Fibroblast of lung (primary cell): ENCODE data around the gene ADARB1. TPM values are rescaled to one million over a fixed set of nuclear protein-coding genes. Genes with fewer than 3 reads are reported as not detected.

Source experiments
- DNase-seq, 2 donors: peaks; one replicate each; pipeline versions ENCODE4 v3.0.0 to v3.0.0-alpha.2; 2010; ENCODE audit warnings: low read depth in 2 of 2
- H2AFZ ChIP-seq: 2 replicates; pipeline ENCODE4 v1.5.1; 2012; ENCODE audit warnings: low read length, control low read depth, inconsistent platforms
- H3K27ac ChIP-seq: 2 replicates; pipeline ENCODE4 v1.5.1; 2011; ENCODE audit warnings: low read length, control low read depth; ENCODE audit not compliant: insufficient read depth
- H3K27me3 ChIP-seq: 2 replicates; pipeline ENCODE4 v1.5.1; 2011; ENCODE audit warnings: mild to moderate bottlenecking, low read length; ENCODE audit not compliant: control insufficient read depth, insufficient read depth
- H3K36me3 ChIP-seq: 2 replicates; pipeline ENCODE4 v1.5.1; 2011; ENCODE audit warnings: low read length; ENCODE audit not compliant: control insufficient read depth, insufficient read depth
- H3K4me1 ChIP-seq: 2 replicates; pipeline ENCODE4 v1.5.1; 2011; ENCODE audit warnings: low read length; ENCODE audit not compliant: control insufficient read depth, insufficient read depth; ENCODE audit errors: extremely low read depth
- H3K4me2 ChIP-seq: 2 replicates; pipeline ENCODE4 v1.5.1; 2011; ENCODE audit warnings: low read length, control low read depth; ENCODE audit not compliant: insufficient read depth; ENCODE audit errors: extremely low read depth
- H3K4me3 ChIP-seq, 4 experiments: fragments of 200-600 bp in 1 of 4; sonication (generic) in 1 of 4; replicated peaks in 1 of 4; 2 replicates each; pipeline ENCODE4 v1.5.1; 2011 to 2016; ENCODE audit warnings: low read length in 4 of 4, low read depth in 3 of 4, mild to moderate bottlenecking in 3 of 4, control low read depth in 2 of 4, inconsistent platforms in 1 of 4, mixed read lengths in 1 of 4; ENCODE audit not compliant: insufficient read depth in 1 of 4; ENCODE audit errors: control extremely low read depth in 1 of 4
- H3K79me2 ChIP-seq: 2 replicates; pipeline ENCODE4 v1.5.1; 2012; ENCODE audit warnings: mild to moderate bottlenecking, low read length, inconsistent platforms; ENCODE audit not compliant: control insufficient read depth, insufficient read depth
- H3K9ac ChIP-seq: 2 replicates; pipeline ENCODE4 v1.5.1; 2011; ENCODE audit warnings: mild to moderate bottlenecking, low read length, control low read depth; ENCODE audit not compliant: insufficient read depth
- H3K9me3 ChIP-seq: 2 replicates; pipeline ENCODE4 v1.5.1; 2012; ENCODE audit warnings: low read depth, low read length; ENCODE audit not compliant: control insufficient read depth, insufficient read depth
- H4K20me1 ChIP-seq: 2 replicates; pipeline ENCODE4 v1.5.1; 2011; ENCODE audit warnings: low read length; ENCODE audit not compliant: control insufficient read depth, insufficient read depth; ENCODE audit errors: extremely low read depth
- CTCF ChIP-seq, 2 donors: IDR thresholded peaks in 1 of 2; conservative IDR thresholded peaks in 1 of 2; 1 replicate in 1 of 2; 2 replicates in 1 of 2; pipeline ENCODE4 v1.5.1; 2011 to 2012; ENCODE audit warnings: low read length in 2 of 2, control low read depth in 1 of 2, inconsistent platforms in 1 of 2, low read depth in 1 of 2, mild to moderate bottlenecking in 1 of 2
- EZH2 ChIP-seq: IDR thresholded peaks from 2 replicates; pipeline ENCODE4 v1.5.1; 2012; ENCODE audit warnings: low read length, control low read depth, mild to moderate bottlenecking; ENCODE audit errors: missing control alignments
- polyA plus RNA-seq, 2 donors: library from polyadenylated mRNA; depleted of rRNA in 1 of 2; stranded (reverse) in 1 of 2; unstranded in 1 of 2; fragments of >200 nt; gene quantifications; 2 replicates each; pipeline ENCODE4 v1.2.1, GENCODE V29; 2011 to 2012; ENCODE audit warnings: missing spikeins in 1 of 2
- total RNA-seq: library from RNA; depleted of rRNA; stranded (reverse); fragments of >200 nt; gene quantifications from 2 replicates; pipeline ENCODE4 v1.2.1, GENCODE V29; 2014

Gene ADARB1
- total and polyA plus RNA-seq, 2 donors (not counting 1 experiment from before 2014, with no cell fraction given): 20.2 to 25.3 TPM

- no peaks in the 10 kb centered on the region for H3K79me2 ChIP-seq
- no peak for TF ChIP-seq CTCF (conservative IDR thresholded peaks at IDR 0.05 in 1 of 2, IDR thresholded peaks at IDR 0.05 in 1 of 2; ENCODE audit: low read depth in 1 of 2, low read length in 2 of 2)
- H3K9me3 ChIP-seq: no peaks in the 10 kb centered on the region
- no peaks in the 10 kb centered on the region for H3K27me3 ChIP-seq
- no peak overlapping the region for H3K4me2 ChIP-seq
- H4K20me1 ChIP-seq: no peaks in the 10 kb centered on the region
- H2AFZ ChIP-seq: no peak overlapping the region
- no peak overlapping the region for H3K4me3 ChIP-seq
- no peak for DNase-seq
- H3K9ac ChIP-seq: no peak overlapping the region
- H3K4me1 ChIP-seq: no peaks in the 10 kb centered on the region
- no peaks in the 10 kb centered on the region for H3K36me3 ChIP-seq
- H3K27ac ChIP-seq: no peak overlapping the region
These were observed 74.1 kb downstream of the ADARB1 start for GRCh38 chr21:45148316-45148990.

- H3K4me1 ChIP-seq: peaks cover under 1% of the 10 kb centered on the region
- H3K27me3 ChIP-seq: no peaks in the 10 kb centered on the region
- H2AFZ ChIP-seq: no peak overlapping the region
- no peak overlapping the region for H3K27ac ChIP-seq
- H3K9ac ChIP-seq: no peak overlapping the region
- H3K36me3 ChIP-seq: no peaks in the 10 kb centered on the region
- TF ChIP-seq EZH2 (no peak), CTCF (conservative IDR thresholded peaks at IDR 0.05 in 1 of 2, IDR thresholded peaks at IDR 0.05 in 1 of 2; ENCODE audit: low read depth in 1 of 2, low read length in 2 of 2) (no peak)
- no peaks in the 10 kb centered on the region for H3K9me3 ChIP-seq
- H3K4me2 ChIP-seq: no peak overlapping the region
- H3K79me2 ChIP-seq: no peaks in the 10 kb centered on the region
- H3K4me3 ChIP-seq: no peak overlapping the region
- no peaks in the 10 kb centered on the region for H4K20me1 ChIP-seq
- DNase-seq: no peak
These were observed 74.6 kb downstream of the ADARB1 start for GRCh38 chr21:45149021-45149420.

GRCh38 chr21:45150638-45151131, 76.3 kb downstream of the ADARB1 start:
- H3K79me2 ChIP-seq: no peaks in the 10 kb centered on the region
- H3K27ac ChIP-seq: no peak overlapping the region
- no peaks in the 10 kb centered on the region for H4K20me1 ChIP-seq
- H2AFZ ChIP-seq: no peak overlapping the region
- no peaks in the 10 kb centered on the region for H3K36me3 ChIP-seq
- H3K9me3 ChIP-seq: no peaks in the 10 kb centered on the region
- peaks cover 3% of the 10 kb centered on the region for H3K4me1 ChIP-seq
- TF ChIP-seq EZH2 (no peak), CTCF (conservative IDR thresholded peaks at IDR 0.05 in 1 of 2, IDR thresholded peaks at IDR 0.05 in 1 of 2; ENCODE audit: low read depth in 1 of 2, low read length in 2 of 2) (no peak)
- no peak overlapping the region for H3K4me3 ChIP-seq
- H3K27me3 ChIP-seq: no peaks in the 10 kb centered on the region
- H3K4me2 ChIP-seq: no peak overlapping the region
- no peak for DNase-seq
- H3K9ac ChIP-seq: no peak overlapping the region
